ENCODE measurements around the gene CLCN6.

- TF ChIP-seq CTCF (IDR thresholded peaks at IDR 0.05) = no peak
- no peak for TF ChIP-seq POLR2A (IDR thresholded peaks at IDR 0.05)
Observed at GRCh38 chr1:11855430-11855829, 49.4 kb downstream of the CLCN6 start.

Data from right lobe of liver (tissue), 4 donors.